Spleen (tissue), 7 donors: ENCODE measurements around the gene BICDL2.

Experiments used
- POLR2A ChIP-seq, 3 donors: fragments of 450-650 bp; IDR thresholded peaks; one replicate each; pipeline ENCODE4 v1.5.1; 2017; ENCODE audit warnings: antibody characterized with exemption in 3 of 3, mild to moderate bottlenecking in 1 of 3
- POLR2AphosphoS5 ChIP-seq, 3 donors: sonication (generic); formaldehyde crosslinking; IDR thresholded peaks; one replicate each; pipeline ENCODE4 v1.5.1; 2017; ENCODE audit warnings: antibody characterized with exemption in 3 of 3
- TF ChIP-seq, protein P1 (sequence below), 11 experiments: fragments of 200-600 bp in 7 of 11; fragments of 450-650 bp in 4 of 11; sonication (generic) in 4 of 11; IDR thresholded peaks in 8 of 11; conservative IDR thresholded peaks in 3 of 11; 1 replicate in 7 of 11; 2 replicates in 4 of 11; pipeline versions ENCODE4 v1.4.0 to v1.8.0; 2016 to 2021; ENCODE audit warnings: antibody characterized with exemption in 11 of 11, inconsistent platforms in 4 of 11, mild to moderate bottlenecking in 1 of 11
- donor health status: DM: no; HTN: no; CAD: no; lungs with moderate emphysema.
- donor health status: DM: no; HTN: no; CAD: no.
- donor health status: DM: no; HTN: no; CAD: no.

DNA sequence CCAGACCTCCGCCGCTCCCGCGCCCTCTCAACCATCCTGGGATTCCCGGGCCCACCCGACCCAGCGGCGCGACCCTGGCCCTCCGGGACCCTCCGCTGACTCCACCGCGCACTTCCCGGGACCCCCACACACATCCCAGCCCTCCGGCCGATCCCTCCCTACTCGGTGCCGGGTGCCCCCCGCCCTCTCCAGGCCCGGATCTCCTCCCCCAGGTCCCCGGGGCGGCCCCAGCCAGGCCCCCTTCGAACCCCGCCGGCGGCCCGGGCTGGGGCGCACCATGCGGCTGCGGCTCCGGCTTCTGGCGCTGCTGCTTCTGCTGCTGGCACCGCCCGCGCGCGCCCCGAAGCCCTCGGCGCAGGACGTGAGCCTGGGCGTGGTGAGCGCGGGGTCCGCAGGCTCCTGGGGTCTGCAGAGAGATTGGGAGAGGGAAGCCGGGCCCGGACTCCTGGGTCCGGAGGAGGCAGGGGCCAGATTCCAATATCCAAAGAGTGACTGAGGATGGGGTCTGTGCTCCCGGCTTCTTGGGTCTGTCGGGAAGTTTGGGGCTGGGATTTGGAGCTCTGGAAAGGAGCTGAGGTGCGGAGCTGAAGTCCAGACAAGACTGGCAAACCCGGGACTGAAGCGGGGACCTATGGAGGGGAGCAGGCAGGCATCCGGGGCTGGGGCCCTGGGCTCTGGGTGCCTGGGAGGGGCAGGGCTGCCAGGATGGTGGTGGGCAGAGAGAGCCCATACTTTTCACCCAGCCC is 10.1 kb upstream of the BICDL2 start:
- TF ChIP-seq POLR2A (IDR thresholded peaks at IDR 0.05) (no peak), POLR2AphosphoS5 (IDR thresholded peaks at IDR 0.05) (no peak)
- TF ChIP-seq, protein P1, sequence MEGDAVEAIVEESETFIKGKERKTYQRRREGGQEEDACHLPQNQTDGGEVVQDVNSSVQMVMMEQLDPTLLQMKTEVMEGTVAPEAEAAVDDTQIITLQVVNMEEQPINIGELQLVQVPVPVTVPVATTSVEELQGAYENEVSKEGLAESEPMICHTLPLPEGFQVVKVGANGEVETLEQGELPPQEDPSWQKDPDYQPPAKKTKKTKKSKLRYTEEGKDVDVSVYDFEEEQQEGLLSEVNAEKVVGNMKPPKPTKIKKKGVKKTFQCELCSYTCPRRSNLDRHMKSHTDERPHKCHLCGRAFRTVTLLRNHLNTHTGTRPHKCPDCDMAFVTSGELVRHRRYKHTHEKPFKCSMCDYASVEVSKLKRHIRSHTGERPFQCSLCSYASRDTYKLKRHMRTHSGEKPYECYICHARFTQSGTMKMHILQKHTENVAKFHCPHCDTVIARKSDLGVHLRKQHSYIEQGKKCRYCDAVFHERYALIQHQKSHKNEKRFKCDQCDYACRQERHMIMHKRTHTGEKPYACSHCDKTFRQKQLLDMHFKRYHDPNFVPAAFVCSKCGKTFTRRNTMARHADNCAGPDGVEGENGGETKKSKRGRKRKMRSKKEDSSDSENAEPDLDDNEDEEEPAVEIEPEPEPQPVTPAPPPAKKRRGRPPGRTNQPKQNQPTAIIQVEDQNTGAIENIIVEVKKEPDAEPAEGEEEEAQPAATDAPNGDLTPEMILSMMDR (IDR thresholded peaks at IDR 0.05 in 8 of 11, conservative IDR thresholded peaks at IDR 0.05 in 3 of 11) = no peak
